EH (cell line): ENCODE results near the gene ZNF160.
"Not testable (repeated sequence)": the region's sequence is repeated elsewhere in the genome, so short reads cannot be mapped to it uniquely, and the experiment has no call there.

Source experiments
- DNase-seq: peaks from one replicate; pipeline ENCODE4 v3.0.0-alpha.2; 2015; ENCODE audit warnings: low read depth

ZNF160 gene

GRCh38 chr19:53092723-53093122 lies 10.5 kb downstream of the ZNF160 start:
- DNase-seq, result no peak

- no peak for DNase-seq
These were observed 11.6 kb downstream of the ZNF160 start for GRCh38 chr19:53091413-53092254.

GRCh38 chr19:53088091-53088490 lies 15.1 kb downstream of the ZNF160 start:
- peak; percentile 11 for DNase-seq

- peak; percentile 53 for DNase-seq
These were observed 16.3 kb downstream of the ZNF160 start for GRCh38 chr19:53086949-53087348.

- DNase-seq, result no peak
These were observed 17.7 kb downstream of the ZNF160 start for GRCh38 chr19:53085496-53085895.

GRCh38 chr19:53082929-53083328 lies 20.3 kb downstream of the ZNF160 start:
- DNase-seq, result no peak

- no peak for DNase-seq
These were observed 23.8 kb downstream of the ZNF160 start for GRCh38 chr19:53079313-53079924.

GRCh38 chr19:53078668-53079067 lies 24.6 kb downstream of the ZNF160 start:
- DNase-seq, result no peak

- no peak for DNase-seq
These were observed 26.2 kb downstream of the ZNF160 start for GRCh38 chr19:53076984-53077383.

GRCh38 chr19:53068834-53069233 lies 34.4 kb downstream of the ZNF160 start:
- no peak for DNase-seq

- DNase-seq, result no peak
These were observed 35.0 kb downstream of the ZNF160 start for GRCh38 chr19:53068199-53068598.

- no peak for DNase-seq
These were observed 45.2 kb downstream of the ZNF160 start for GRCh38 chr19:53057904-53058580.

- DNase-seq, result no peak
These were observed 48.1 kb downstream of the ZNF160 start for GRCh38 chr19:53055117-53055516.

- no peak for DNase-seq
These were observed 55.8 kb downstream of the ZNF160 start for GRCh38 chr19:53047379-53047778.

- no peak for DNase-seq
These were observed 57.7 kb downstream of the ZNF160 start for GRCh38 chr19:53045536-53045935.

- no peak for DNase-seq
These were observed 61.9 kb downstream of the ZNF160 start for GRCh38 chr19:53041366-53041765.

- DNase-seq, result peak; percentile 44
These were observed 65.8 kb downstream of the ZNF160 start for GRCh38 chr19:53037101-53038097.

GRCh38 chr19:53034948-53035675 lies 68.1 kb downstream of the ZNF160 start:
- no peak for DNase-seq

- no peak for DNase-seq
These were observed 69.2 kb downstream of the ZNF160 start for GRCh38 chr19:53034054-53034453.

- not testable (repeated sequence) for DNase-seq
These were observed 74.9 kb downstream of the ZNF160 start for GRCh38 chr19:53028306-53028705.

GRCh38 chr19:53019684-53020083 lies 83.5 kb downstream of the ZNF160 start:
- DNase-seq, result no peak
